ENCODE measurements around the gene TCF4.

Gene TCF4

GRCh38 chr18:55179835-55180234 is 408.2 kb downstream of the TCF4 start:
- no peak for TF ChIP-seq CTCF (IDR thresholded peaks at IDR 0.05)

GRCh38 chr18:55179425-55179824 is 408.6 kb downstream of the TCF4 start:
- no peak for TF ChIP-seq CTCF (IDR thresholded peaks at IDR 0.05)

- no peak for TF ChIP-seq CTCF (IDR thresholded peaks at IDR 0.05)
These were observed 414.7 kb downstream of the TCF4 start for GRCh38 chr18:55173291-55173690.

Measured in LNCAP (cell line).